ENCODE data around the gene TMEM132A.

Gene TMEM132A

DNA sequence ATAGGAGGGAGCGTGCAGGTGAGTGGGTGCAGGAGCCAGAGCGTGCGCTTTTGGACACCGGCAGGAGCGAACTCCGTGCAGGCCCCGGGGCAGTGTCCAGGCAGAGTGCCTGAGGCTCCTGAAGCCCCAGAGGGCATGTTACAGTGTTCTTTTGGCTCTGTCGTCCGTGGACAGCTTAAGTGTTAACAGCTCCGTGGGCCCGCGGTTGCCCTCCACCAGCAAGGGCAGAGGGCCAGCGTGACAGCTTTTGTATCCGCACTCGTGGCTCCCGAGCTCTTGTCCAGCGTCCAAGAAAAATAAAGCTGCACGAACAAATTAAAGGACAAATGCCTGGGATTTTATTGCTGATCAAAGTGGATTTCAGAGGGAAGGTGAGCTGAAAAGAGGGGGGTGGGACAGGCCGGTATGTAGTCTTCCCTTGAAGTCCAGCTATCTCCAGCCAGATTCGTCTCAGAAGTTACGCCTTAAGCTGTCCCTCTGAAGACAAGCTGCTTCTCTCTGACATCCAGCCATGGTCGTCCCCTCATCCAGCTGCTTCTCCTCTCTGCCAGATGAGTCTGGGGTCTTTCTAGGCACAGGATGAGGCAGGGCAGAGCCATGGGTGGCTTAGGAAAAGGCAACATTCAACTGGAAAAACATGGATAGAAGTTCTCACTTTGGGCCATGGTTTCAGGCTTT is 11.3 kb upstream of the TMEM132A start:
- CTCF ChIA-PET = interaction anchor here (1.0 to 1.5 kb wide), 2 partner anchors 14 to 81 kb away, joined by 3 to 7 read pairs; no protein-coding TSS in a partner anchor
- no peak for DNase-seq (ENCODE audit: extremely low spot score)
- POLR2A ChIA-PET = interaction anchor here (0.8 to 3.7 kb wide), 13 partner anchors 7 to 421 kb away, joined by 3 to 34 read pairs (median 4); partner anchors contain the start of genes DDB1, PRPF19, TKFC and TMEM132A
- no peak for TF ChIP-seq FOXK2 (IDR thresholded peaks at IDR 0.05)
- no peak for TF ChIP-seq SUZ12 (IDR thresholded peaks at IDR 0.05)
- no peak for TF ChIP-seq LEF1 (IDR thresholded peaks at IDR 0.05; ENCODE audit: borderline replicate concordance)
- 0 out of 2 replicates have a peak, but pooled peaks have one; percentile 35 for TF ChIP-seq L3MBTL2 (conservative IDR thresholded peaks at IDR 0.05)

DNA sequence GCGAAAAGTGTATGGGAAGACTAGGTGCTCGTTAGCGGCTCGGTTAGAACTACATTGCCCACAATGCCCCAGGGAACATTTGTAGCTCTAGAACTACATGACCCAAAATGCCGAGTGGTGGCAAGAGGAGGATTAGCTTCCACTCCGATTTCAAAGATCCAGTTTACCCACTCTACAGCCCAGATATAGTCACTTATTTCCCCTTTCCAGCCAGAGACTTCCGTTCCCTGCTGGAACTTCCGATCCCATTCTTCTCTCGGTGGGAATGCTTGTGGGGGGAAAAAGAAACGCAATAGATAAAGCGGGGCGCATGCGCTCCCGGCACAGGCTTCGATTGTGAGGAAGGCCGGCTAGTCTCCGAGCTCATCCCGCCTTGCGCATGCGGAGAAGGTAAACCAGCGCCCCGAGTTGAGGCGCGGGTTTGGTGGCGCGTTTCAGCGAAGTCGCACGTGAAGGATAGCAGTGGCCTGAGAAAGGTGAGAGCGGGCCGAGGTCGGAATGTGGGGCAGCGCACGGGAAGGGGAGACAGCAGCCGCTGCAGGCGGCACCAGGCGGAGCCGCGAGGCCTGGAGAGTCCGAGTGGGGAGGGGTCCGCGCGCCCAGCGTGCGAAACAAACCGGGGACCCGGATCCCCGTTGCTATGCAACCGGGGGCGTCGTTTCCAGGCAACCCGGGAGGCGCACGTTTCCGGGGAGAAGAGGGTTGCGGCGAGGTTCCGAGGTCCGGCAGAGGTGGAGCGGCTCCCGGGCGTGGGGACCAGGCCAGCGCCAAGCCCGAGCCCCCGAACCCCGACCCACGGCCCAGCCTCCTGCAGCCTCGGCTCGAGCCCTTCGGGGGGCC is 10.2 kb upstream of the TMEM132A start, which contains the start of gene TMEM109:
Gene TMEM109 (plus strand): TSS at position 366 of the 840 bp plus-strand sequence. CDS start 5,536 bp downstream, outside the sequence.
- peak; percentile 83 for DNase-seq (ENCODE audit: extremely low spot score)
- ChIA-PET CTCF (interaction anchor here (1.5 kb wide), 1 partner anchor 15 kb away, joined by 7 read pairs; no protein-coding TSS in a partner anchor), POLR2A (interaction anchor here (0.6 to 3.7 kb wide), 19 partner anchors 8 to 420 kb away, joined by 3 to 34 read pairs (median 3); partner anchors contain the start of genes DDB1, PRPF19, PTGDR2 and TKFC)
- no peak for TF ChIP-seq ARNT (IDR thresholded peaks at IDR 0.05)
- no peak for TF ChIP-seq ZNF384 (IDR thresholded peaks at IDR 0.05)
- no peak for TF ChIP-seq FOXM1 (IDR thresholded peaks at IDR 0.05; ENCODE audit: borderline replicate concordance)
- TF ChIP-seq FOXK2 (IDR thresholded peaks at IDR 0.05) = no peak
- peak; percentile 54 for TF ChIP-seq ELF4 (IDR thresholded peaks at IDR 0.05)
- TF ChIP-seq SUZ12 (IDR thresholded peaks at IDR 0.05) = no peak; the same call in 1 of the 2 replicates
- TF ChIP-seq FOXA1 (IDR thresholded peaks at IDR 0.05) = no peak
- TF ChIP-seq LEF1 (IDR thresholded peaks at IDR 0.05; ENCODE audit: borderline replicate concordance) = no peak
- no peak for TF ChIP-seq TARDBP (IDR thresholded peaks at IDR 0.05)
- TF ChIP-seq SP1 (IDR thresholded peaks at IDR 0.05) = no peak
- peak; percentile 97 for TF ChIP-seq L3MBTL2 (conservative IDR thresholded peaks at IDR 0.05)
- TF ChIP-seq HDGF (IDR thresholded peaks at IDR 0.05; ENCODE audit: borderline replicate concordance) = no peak
- no peak for TF ChIP-seq CTBP1 (IDR thresholded peaks at IDR 0.05; ENCODE audit: borderline replicate concordance)
- TF ChIP-seq NFRKB (IDR thresholded peaks at IDR 0.05) = no peak

DNA sequence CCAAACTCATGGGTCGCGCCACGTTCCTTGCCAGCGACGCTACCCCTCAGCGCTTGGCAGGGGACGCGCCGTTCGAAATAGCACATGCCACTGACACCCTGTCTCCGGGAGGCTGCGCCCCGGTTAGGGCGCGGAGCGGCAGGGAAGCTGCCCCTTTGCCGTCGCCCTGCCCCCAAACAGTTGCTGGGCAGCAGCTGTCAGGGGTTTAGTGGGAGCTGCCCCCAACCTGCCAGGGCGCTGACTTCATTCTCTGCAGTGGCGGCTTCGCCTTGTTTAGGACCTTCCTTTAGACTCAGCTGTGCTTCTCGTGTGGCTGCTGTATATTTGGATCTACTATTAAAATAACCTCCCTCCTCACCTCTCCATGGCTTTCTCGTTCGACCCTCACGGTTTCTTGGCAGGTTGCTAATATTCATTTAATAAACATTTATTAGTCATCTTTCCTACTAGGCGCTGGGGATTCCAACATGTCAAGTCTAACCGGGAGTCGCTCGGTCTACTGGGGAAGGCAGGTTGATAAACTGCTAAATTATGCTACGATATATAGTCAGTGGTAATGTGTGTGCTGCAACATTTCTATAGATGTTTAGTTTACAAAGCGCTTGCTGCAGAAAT is 9.5 kb upstream of the TMEM132A start:
- peak; percentile 17 for DNase-seq (ENCODE audit: extremely low spot score)
- ChIA-PET POLR2A (interaction anchor here (0.6 to 3.7 kb wide), 8 partner anchors 9 to 225 kb away, joined by 3 to 34 read pairs (median 6); partner anchors contain the start of genes PRPF19 and TMEM132A), CTCF (interaction anchor here (0.8 to 1.5 kb wide), 4 partner anchors 9 to 127 kb away, joined by 3 to 7 read pairs (median 3); no protein-coding TSS in a partner anchor)
- TF ChIP-seq, protein P1, sequence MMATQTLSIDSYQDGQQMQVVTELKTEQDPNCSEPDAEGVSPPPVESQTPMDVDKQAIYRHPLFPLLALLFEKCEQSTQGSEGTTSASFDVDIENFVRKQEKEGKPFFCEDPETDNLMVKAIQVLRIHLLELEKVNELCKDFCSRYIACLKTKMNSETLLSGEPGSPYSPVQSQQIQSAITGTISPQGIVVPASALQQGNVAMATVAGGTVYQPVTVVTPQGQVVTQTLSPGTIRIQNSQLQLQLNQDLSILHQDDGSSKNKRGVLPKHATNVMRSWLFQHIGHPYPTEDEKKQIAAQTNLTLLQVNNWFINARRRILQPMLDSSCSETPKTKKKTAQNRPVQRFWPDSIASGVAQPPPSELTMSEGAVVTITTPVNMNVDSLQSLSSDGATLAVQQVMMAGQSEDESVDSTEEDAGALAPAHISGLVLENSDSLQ (IDR thresholded peaks at IDR 0.05) = no peak
- TF ChIP-seq SUZ12 (IDR thresholded peaks at IDR 0.05) = no peak
- no peak for TF ChIP-seq CTBP1 (IDR thresholded peaks at IDR 0.05; ENCODE audit: borderline replicate concordance)
- no peak for TF ChIP-seq FOXK2 (IDR thresholded peaks at IDR 0.05)
- no peak for TF ChIP-seq FOXA1 (IDR thresholded peaks at IDR 0.05)
- no peak for TF ChIP-seq L3MBTL2 (conservative IDR thresholded peaks at IDR 0.05)
- no peak for TF ChIP-seq TARDBP (IDR thresholded peaks at IDR 0.05)
- TF ChIP-seq BHLHE40 (IDR thresholded peaks at IDR 0.05; ENCODE audit: borderline replicate concordance) = no peak
- TF ChIP-seq SP1 (IDR thresholded peaks at IDR 0.05) = no peak
- TF ChIP-seq ARNT (IDR thresholded peaks at IDR 0.05) = no peak
- no peak for TF ChIP-seq FOXM1 (IDR thresholded peaks at IDR 0.05; ENCODE audit: borderline replicate concordance)
- no peak for TF ChIP-seq NFRKB (IDR thresholded peaks at IDR 0.05)
- no peak for TF ChIP-seq LEF1 (IDR thresholded peaks at IDR 0.05; ENCODE audit: borderline replicate concordance)
- TF ChIP-seq ELF4 (IDR thresholded peaks at IDR 0.05) = no peak
- no peak for TF ChIP-seq HDGF (IDR thresholded peaks at IDR 0.05; ENCODE audit: borderline replicate concordance)
- TF ChIP-seq ZNF384 (IDR thresholded peaks at IDR 0.05) = no peak

DNA sequence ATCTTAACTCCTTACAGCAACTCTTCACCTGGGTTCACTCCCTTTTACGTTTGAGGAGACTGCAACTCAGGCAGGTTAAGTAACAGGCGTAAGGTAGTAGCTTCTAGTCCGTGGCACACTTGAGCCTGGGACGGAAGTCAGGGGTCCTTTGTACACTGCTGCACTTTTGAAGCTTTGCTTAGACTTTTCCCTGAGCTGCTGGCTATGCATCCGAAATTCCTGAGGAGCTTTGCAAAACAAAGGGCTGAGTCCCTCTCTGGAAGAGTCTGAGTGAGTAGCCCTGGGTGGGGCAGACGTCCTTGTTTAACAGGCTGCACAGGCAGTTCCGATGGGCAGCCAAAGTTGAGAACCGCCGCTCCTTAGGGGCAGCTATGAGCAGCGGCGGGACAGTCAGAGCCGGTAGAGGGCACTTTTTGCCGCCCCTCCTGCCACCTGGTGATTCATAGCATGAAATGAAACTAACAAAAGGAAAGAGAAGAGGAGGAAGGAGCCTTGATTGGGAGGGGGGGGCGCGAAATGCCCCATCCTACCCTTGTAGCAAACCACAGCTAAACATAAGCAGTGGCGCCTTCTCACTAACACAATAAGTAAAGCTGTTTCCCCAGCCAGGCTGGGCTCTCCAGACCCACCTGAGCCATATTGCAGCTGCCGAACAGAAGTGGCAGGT is 8.9 kb upstream of the TMEM132A start:
- TF ChIP-seq, protein P1 (IDR thresholded peaks at IDR 0.05) = peak; percentile 37; the same call in 1 of the 2 replicates
- TF ChIP-seq HDGF (IDR thresholded peaks at IDR 0.05; ENCODE audit: borderline replicate concordance) (no peak), ZNF384 (IDR thresholded peaks at IDR 0.05) (no peak)
- DNase-seq (ENCODE audit: extremely low spot score) = peak; percentile 44
- ChIA-PET CTCF (interaction anchor here (0.8 to 1.5 kb wide), 3 partner anchors 10 to 126 kb away, joined by 3 read pairs; no protein-coding TSS in a partner anchor), POLR2A (interaction anchor here (0.7 to 3.7 kb wide), 4 partner anchors 10 to 246 kb away, joined by 3 to 34 read pairs (median 6); partner anchors contain the start of genes PRPF19 and VPS37C)

DNA sequence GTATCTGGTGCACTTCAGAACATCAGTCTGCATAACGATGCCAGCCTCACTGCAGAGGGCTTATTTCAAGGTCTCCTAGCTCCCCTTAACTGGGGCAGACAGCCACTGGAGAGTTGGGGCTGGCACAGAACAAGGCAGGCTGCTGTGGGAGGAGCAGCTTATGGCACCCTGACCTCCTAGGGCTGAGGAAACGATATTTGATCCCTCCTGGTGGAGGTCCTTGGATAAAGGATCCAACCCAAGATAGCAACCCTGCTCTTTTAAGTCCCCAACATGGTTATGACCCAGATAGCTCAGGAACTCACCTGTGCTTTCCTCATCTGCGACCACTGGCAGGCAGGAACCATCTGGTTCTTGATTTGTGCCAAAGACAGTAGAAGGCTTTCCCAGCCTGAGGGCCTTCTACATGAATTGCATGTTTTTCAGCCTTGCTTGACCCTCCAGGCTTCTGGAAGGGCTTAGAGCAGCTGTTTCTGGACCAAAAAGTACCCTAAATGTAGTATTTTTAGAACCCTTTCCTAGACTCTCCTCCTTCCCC is 7.5 kb upstream of the TMEM132A start:
- no peak for TF ChIP-seq ZNF384 (IDR thresholded peaks at IDR 0.05)
- CTCF ChIA-PET = no interaction called here
- POLR2A ChIA-PET = no interaction called here
- DNase-seq (ENCODE audit: extremely low spot score) = no peak
